Tibial nerve (tissue), 3 donors: Measurements from ENCODE around the gene STAT4.

Source experiments
- POLR2A ChIP-seq, 2 donors: fragments of 450-650 bp; IDR thresholded peaks; one replicate each; pipeline ENCODE4 v1.6.1; 2017; ENCODE audit warnings: antibody characterized with exemption in 2 of 2, mild to moderate bottlenecking in 2 of 2, moderate library complexity in 2 of 2
- TF ChIP-seq, protein P1 (sequence below), 5 experiments: fragments of 200-600 bp in 3 of 5; fragments of 450-650 bp in 2 of 5; sonication (generic) in 3 of 5; IDR thresholded peaks; one replicate each; pipeline ENCODE4 v1.5.1; 2016 to 2019; ENCODE audit warnings: antibody characterized with exemption in 5 of 5, mild to moderate bottlenecking in 3 of 5, moderate library complexity in 2 of 5

GRCh38 chr2:191151331-191151730 is 537 bp upstream of the STAT4 start:
- TF ChIP-seq, protein P1, sequence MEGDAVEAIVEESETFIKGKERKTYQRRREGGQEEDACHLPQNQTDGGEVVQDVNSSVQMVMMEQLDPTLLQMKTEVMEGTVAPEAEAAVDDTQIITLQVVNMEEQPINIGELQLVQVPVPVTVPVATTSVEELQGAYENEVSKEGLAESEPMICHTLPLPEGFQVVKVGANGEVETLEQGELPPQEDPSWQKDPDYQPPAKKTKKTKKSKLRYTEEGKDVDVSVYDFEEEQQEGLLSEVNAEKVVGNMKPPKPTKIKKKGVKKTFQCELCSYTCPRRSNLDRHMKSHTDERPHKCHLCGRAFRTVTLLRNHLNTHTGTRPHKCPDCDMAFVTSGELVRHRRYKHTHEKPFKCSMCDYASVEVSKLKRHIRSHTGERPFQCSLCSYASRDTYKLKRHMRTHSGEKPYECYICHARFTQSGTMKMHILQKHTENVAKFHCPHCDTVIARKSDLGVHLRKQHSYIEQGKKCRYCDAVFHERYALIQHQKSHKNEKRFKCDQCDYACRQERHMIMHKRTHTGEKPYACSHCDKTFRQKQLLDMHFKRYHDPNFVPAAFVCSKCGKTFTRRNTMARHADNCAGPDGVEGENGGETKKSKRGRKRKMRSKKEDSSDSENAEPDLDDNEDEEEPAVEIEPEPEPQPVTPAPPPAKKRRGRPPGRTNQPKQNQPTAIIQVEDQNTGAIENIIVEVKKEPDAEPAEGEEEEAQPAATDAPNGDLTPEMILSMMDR (IDR thresholded peaks at IDR 0.05), result no peak
- no peak for TF ChIP-seq POLR2A (IDR thresholded peaks at IDR 0.05)
